ENCODE measurements around the gene MTMR10.

The MTMR10 gene

DNA sequence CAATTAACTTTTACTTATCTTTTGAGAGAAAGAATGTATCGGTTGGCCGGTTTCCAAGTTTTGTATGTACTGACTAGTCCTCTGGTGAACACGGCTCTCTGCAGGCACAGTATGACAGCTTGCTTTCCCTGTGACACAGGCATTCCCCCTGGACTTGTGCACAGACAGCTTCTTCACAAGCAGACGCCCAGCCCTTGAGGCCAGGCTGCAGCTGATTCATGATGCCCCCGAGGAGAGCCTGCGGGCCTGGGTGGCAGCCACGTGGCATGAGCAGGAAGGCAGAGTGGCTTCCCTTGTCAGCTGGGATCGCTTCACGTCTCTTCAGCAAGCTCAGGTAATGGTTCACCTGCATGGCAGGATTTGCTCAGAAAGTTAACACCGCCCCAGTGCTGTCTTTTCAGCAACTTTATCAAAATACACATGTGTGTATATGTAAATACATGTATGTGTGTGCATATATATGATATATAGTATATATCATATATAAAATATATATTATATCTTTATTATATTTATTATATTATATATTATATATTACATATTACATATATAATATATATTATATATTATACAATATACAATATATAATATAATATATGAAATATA is 62.3 kb downstream of the MTMR10 start:
- no peak overlapping the region for H3K27ac Mint-ChIP-seq
- peaks cover 6% of the 10 kb centered on the region for H3K4me1 Mint-ChIP-seq (ENCODE audit: low read depth)
- H3K9me3 Mint-ChIP-seq, result no peaks in the 10 kb centered on the region
- no peaks in the 10 kb centered on the region for H3K27me3 Mint-ChIP-seq (ENCODE audit: low read depth)
- H3K36me3 Mint-ChIP-seq (ENCODE audit: low read depth), result peaks cover 46% of the 10 kb centered on the region
- no peak overlapping the region for H3K4me3 Mint-ChIP-seq
- DNase-seq (ENCODE audit: low spot score), result no peak

DNA sequence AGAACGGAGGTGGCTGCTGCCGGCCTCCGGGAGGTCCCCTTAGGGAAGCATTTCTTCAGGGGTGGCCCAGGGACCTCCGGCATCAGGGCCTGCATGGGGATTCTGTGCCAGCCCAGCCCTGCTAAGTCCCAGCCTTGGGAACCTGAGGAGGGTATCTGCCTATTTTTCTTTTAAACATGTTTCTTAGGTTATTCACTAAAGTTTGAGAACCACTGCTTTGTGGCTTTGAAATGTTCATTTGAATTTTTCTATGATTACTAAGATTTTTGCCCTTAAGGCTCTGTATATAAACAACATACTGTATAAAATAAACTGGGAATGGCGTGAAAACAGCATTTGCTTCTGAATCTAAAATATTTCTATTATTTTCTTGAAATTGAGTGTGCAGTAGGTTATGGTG is 63.4 kb downstream of the MTMR10 start:
- no peaks in the 10 kb centered on the region for H3K9me3 Mint-ChIP-seq
- no peaks in the 10 kb centered on the region for H3K27me3 Mint-ChIP-seq (ENCODE audit: low read depth)
- DNase-seq (ENCODE audit: low spot score), result no peak
- H3K4me1 Mint-ChIP-seq (ENCODE audit: low read depth), result peaks cover 2% of the 10 kb centered on the region
- H3K27ac Mint-ChIP-seq, result no peak overlapping the region
- no peak overlapping the region for H3K4me3 Mint-ChIP-seq
- H3K36me3 Mint-ChIP-seq (ENCODE audit: low read depth), result peaks cover 44% of the 10 kb centered on the region

DNA sequence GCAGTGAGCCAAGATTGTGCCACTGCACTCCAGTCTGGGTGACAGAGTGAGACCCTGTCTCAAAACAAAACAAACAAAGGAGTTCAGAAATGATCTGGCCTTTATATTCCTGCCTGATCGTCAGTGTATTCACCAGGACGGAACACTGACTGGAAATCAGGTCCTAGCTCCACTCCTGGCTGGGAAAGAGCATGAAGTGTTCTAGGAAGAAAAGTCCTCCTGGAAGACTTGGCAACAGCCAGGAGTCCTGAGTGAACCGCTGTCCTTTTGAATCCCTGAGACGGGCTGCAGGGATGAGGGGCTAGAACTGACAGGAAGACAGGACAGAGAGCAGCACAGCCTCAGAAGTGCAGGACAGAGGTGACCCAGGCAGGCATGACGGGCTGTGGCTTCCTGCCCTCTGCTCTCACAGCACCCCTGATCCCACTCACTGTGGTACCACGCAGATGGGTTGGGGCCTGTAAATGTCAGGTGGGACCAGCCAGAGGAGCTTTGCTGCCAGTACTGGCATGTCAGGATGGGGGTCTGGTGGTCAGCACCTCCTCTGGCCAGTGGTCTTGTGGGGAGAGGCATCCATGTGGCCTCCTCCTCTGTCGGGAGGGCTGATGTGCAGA is 64.2 kb downstream of the MTMR10 start:
- Mint-ChIP-seq H3K36me3 (ENCODE audit: low read depth) (peaks cover 43% of the 10 kb centered on the region), H3K4me1 (ENCODE audit: low read depth) (no peaks in the 10 kb centered on the region), H3K27ac (no peak overlapping the region), H3K4me3 (no peak overlapping the region), H3K9me3 (no peaks in the 10 kb centered on the region), H3K27me3 (ENCODE audit: low read depth) (no peaks in the 10 kb centered on the region)
- DNase-seq (ENCODE audit: low spot score), result no peak

DNA sequence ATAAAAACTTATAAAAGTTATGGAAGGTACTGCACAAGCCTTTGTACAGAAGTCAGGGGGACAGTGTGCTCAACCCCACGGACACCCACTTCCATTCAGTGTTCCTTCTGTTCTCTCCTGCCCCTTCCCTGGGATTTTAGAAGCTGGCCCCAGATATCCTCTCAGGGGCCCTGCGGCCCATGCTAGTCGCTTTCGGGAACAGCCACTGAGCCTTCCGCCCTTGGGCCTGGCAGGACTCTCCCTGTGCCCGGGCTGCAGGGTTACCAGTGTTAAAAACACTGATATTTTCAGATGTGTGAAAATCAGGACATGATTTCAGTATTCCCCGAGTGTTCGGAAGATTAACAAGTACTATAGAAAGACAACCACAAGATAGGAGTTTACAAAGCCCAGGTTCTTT is 65.3 kb downstream of the MTMR10 start:
- no peak for DNase-seq (ENCODE audit: low spot score)
- H3K4me3 Mint-ChIP-seq, result no peak overlapping the region
- no peak overlapping the region for H3K27ac Mint-ChIP-seq
- H3K36me3 Mint-ChIP-seq (ENCODE audit: low read depth), result peaks cover 40% of the 10 kb centered on the region
- no peaks in the 10 kb centered on the region for H3K4me1 Mint-ChIP-seq (ENCODE audit: low read depth)
- no peaks in the 10 kb centered on the region for H3K9me3 Mint-ChIP-seq
- no peaks in the 10 kb centered on the region for H3K27me3 Mint-ChIP-seq (ENCODE audit: low read depth)

DNA sequence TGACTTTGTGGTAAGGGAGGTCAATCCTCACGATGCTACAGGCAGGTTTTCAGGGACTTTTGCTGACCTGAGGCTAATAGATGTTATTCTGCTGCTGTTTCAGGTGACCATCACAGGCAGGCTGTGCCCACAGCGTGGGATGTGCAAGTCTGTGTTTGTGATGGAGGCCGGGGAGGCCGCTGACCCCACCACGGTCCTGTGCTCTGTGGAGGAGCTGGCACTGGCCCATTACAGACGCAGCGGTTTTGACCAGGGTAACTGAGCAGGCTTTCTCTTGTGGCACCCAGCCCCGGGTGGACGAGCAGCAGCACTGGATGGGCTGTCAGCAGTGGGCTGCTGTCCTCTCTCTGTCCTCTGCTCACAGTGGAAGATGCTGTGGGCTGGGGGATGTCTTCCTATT is 65.7 kb downstream of the MTMR10 start:
- no peak for DNase-seq (ENCODE audit: low spot score)
- Mint-ChIP-seq H3K27ac (no peak overlapping the region), H3K27me3 (ENCODE audit: low read depth) (no peaks in the 10 kb centered on the region), H3K4me1 (ENCODE audit: low read depth) (no peaks in the 10 kb centered on the region), H3K9me3 (no peaks in the 10 kb centered on the region), H3K4me3 (no peak overlapping the region), H3K36me3 (ENCODE audit: low read depth) (peaks cover 36% of the 10 kb centered on the region)

DNA sequence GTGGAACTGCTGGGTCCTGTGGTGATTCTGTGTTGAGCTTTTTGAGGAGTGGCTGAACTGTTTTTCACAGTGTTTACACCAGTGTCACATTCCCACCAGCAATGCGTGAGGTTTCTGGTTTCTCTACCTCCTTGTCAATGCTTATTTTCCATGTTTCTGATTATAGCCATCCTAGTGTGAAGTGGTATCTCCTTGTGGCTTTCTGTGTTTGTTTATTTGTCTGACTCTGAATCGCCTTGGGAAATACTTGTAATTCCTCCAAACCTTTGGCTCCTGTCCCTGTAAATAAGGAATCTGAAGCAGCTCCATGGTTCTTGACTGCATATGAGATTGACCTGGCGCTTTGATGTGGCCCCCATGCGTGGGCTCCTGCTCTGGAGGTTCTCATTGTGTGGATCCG is 67.1 kb downstream of the MTMR10 start:
- Mint-ChIP-seq H3K27me3 (ENCODE audit: low read depth) (no peaks in the 10 kb centered on the region), H3K9me3 (no peaks in the 10 kb centered on the region), H3K4me1 (ENCODE audit: low read depth) (no peaks in the 10 kb centered on the region), H3K36me3 (ENCODE audit: low read depth) (peaks cover 33% of the 10 kb centered on the region), H3K4me3 (no peak overlapping the region), H3K27ac (no peak overlapping the region)
- DNase-seq (ENCODE audit: low spot score), result no peak

DNA sequence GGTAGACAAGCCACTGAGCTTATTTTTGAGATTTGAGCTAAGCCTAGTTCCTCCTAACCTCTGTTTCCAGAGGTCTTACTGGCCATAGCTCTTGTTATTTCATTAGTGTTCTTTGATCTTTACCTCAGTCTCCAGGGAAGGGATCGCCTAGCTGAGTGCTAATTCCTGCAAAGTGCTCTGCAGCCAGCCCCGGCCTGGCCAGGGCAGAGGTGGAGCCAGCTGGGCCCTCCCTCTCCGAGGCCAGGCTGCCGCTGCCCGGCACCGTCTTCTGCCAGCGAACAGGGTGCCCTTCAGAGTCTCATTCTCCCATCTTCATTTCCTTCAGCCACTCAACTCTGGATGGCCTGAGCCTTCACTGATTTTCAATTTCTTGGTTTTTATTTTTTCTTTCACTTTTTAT is 68.0 kb downstream of the MTMR10 start:
- H3K27ac Mint-ChIP-seq, result no peak overlapping the region
- H3K36me3 Mint-ChIP-seq (ENCODE audit: low read depth), result peaks cover 31% of the 10 kb centered on the region
- H3K27me3 Mint-ChIP-seq (ENCODE audit: low read depth), result no peaks in the 10 kb centered on the region
- no peaks in the 10 kb centered on the region for H3K9me3 Mint-ChIP-seq
- no peak for DNase-seq (ENCODE audit: low spot score)
- no peak overlapping the region for H3K4me3 Mint-ChIP-seq
- H3K4me1 Mint-ChIP-seq (ENCODE audit: low read depth), result no peaks in the 10 kb centered on the region

DNA sequence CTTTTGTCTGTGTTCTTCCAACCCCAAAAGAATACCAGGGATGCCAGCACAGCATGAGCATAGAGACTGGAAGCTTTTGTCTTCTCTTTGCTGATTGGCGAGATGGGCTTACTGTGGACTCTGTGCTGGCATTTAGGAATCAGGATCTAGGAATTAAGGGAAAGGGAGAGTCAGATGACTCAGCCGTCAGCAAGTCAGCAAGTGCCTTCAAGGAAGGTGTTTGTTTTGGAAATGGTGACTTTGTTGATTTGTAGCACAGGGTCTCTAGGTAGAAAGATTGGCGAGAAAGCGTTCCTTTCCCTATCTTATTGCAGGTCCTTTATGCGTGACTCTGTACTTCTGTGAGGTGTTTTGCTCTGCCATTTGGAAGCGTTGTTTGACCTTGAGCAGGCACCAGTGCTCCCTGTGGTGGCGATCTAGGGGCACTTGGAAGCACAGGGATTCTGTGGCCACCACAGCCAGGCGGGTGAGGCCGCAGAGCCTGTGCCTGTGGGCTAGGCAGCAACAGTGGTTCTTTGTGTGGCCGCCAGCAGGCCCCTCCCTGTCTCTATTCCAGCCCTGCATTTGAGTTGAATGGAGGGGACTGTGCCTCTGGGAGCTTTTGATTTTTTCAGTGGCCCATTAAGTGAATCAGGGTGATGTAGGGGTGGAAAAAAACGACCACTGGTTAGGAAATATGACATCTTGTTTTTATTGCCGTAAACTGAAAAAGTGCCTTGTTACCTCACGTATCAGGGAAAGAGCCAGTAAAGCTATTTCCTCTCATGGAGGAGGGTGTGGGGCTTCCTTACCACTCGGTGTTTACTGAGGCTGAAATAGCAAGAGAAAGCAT is 68.7 kb downstream of the MTMR10 start:
- H3K4me3 Mint-ChIP-seq, result no peak overlapping the region
- H3K4me1 Mint-ChIP-seq (ENCODE audit: low read depth), result no peaks in the 10 kb centered on the region
- no peaks in the 10 kb centered on the region for H3K27me3 Mint-ChIP-seq (ENCODE audit: low read depth)
- H3K27ac Mint-ChIP-seq, result no peak overlapping the region
- no peak for DNase-seq (ENCODE audit: low spot score)
- peaks cover 29% of the 10 kb centered on the region for H3K36me3 Mint-ChIP-seq (ENCODE audit: low read depth)
- no peaks in the 10 kb centered on the region for H3K9me3 Mint-ChIP-seq

DNA sequence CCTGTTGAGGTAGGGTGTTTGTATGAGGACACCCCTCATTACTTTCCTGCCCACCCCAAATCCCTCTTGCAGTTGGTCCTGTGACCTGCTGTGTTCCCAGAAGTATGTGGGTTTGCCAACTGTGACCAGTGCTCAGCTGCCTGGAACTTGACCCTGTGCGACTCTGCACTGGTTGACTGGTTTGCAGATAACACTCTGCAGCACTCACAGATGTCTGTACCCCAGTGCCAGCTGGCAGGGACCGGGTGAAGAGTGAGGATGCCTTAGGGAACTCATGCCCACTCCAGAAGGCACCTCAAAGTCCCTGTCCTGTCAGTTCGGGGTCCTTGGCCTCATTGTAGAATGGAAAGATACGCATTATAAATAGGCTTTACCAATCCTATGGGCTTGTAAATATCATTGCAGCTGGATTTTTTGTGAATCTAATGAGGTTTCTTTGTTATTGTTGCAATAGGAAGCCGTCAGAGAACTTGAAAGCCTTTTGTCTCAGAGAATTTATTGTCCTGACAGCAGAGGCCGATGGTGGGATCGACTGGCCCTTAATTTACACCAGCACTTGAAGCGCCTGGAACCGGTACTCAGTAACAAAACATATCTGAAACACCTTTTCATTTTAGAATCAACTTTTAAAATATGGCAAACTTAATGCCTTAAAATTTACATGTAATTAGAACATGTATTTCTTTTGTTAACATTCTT is 69.5 kb downstream of the MTMR10 start:
- Mint-ChIP-seq H3K4me1 (ENCODE audit: low read depth) (peaks cover 1% of the 10 kb centered on the region), H3K27ac (no peak overlapping the region), H3K9me3 (no peaks in the 10 kb centered on the region), H3K27me3 (ENCODE audit: low read depth) (no peaks in the 10 kb centered on the region), H3K4me3 (no peak overlapping the region), H3K36me3 (ENCODE audit: low read depth) (peaks cover 32% of the 10 kb centered on the region)
- DNase-seq (ENCODE audit: low spot score), result no peak

DNA sequence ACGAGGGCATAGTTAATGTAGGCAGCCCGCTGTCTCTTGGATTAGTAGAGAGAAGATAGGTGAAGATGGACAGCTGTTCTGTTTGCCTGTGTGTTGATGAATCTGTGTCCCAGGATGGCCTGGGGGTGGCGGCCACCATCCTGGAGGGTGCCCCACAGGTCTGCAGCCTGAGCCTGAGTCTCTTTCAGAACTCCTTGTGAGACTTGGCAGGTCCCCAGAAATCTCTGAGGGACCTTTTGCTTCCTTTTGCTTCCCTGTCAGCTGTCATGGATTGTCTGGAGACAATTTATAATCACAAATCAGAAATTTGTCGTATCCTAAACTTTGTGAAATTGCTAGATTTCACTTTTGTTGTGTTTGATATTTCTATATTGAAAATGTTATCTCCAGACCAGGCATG is 70.3 kb downstream of the MTMR10 start:
- DNase-seq (ENCODE audit: low spot score), result no peak
- peaks cover 4% of the 10 kb centered on the region for H3K4me1 Mint-ChIP-seq (ENCODE audit: low read depth)
- no peaks in the 10 kb centered on the region for H3K27me3 Mint-ChIP-seq (ENCODE audit: low read depth)
- H3K4me3 Mint-ChIP-seq, result no peak overlapping the region
- no peaks in the 10 kb centered on the region for H3K9me3 Mint-ChIP-seq
- H3K27ac Mint-ChIP-seq, result no peak overlapping the region
- H3K36me3 Mint-ChIP-seq (ENCODE audit: low read depth), result peaks cover 35% of the 10 kb centered on the region

DNA sequence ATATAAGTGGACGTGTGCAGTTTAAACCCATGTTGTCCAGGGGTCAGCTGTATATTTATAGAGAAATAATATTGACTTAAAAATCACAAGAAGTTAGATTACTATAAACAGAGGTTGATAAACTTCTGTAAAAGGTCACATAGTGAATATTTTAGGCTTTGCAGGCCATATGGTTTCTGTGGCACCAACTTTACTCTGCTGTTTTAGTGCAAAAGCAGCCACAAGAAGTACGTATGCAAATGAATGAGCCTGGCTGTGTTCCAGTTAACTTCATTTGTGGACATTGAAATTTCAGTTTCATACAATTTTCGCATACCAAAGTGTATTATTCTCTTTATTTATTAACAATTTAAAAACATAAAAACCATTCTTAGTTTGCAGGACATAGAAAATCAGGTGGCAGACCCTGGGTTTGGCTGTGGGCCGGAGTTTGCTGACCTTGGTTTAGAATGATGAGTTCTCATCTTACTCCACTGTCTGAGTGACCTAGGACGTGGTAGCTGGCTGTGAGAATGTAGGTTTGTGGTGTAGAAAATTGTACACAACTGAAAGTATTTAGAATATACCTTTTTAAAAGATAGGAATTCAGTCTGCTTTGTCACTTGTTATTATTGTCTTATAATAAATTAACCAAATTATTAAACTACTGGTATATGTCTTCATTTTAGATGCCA is 71.4 kb downstream of the MTMR10 start:
- Mint-ChIP-seq H3K36me3 (ENCODE audit: low read depth) (peaks cover 33% of the 10 kb centered on the region), H3K4me3 (no peak overlapping the region), H3K27ac (no peak overlapping the region), H3K4me1 (ENCODE audit: low read depth) (peaks cover 4% of the 10 kb centered on the region), H3K27me3 (ENCODE audit: low read depth) (no peaks in the 10 kb centered on the region), H3K9me3 (no peaks in the 10 kb centered on the region)
- DNase-seq (ENCODE audit: low spot score), result no peak

DNA sequence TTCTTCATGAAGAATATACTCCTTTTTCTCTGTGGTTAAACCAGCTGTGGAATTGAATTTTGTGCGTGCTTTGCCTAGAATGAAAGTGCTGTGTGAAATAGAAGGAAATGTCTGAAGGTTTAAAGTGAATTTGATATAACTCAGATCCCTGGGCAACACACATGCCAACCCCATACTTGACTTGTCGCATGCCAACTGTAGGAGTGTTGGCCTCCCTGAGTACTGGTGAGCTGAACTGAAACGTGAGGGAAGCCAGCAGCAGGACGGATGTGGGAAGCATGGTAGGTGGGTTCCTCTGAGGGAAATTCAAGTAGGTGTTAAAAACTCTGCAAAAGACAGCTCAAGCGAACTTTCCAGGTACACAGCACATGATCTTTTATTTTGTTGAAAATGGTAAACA is 73.1 kb downstream of the MTMR10 start:
- Mint-ChIP-seq H3K27me3 (ENCODE audit: low read depth) (no peaks in the 10 kb centered on the region), H3K9me3 (no peaks in the 10 kb centered on the region), H3K4me3 (no peak overlapping the region), H3K27ac (no peak overlapping the region), H3K36me3 (ENCODE audit: low read depth) (peaks cover 39% of the 10 kb centered on the region), H3K4me1 (ENCODE audit: low read depth) (peaks cover 4% of the 10 kb centered on the region)
- no peak for DNase-seq (ENCODE audit: low spot score)

DNA sequence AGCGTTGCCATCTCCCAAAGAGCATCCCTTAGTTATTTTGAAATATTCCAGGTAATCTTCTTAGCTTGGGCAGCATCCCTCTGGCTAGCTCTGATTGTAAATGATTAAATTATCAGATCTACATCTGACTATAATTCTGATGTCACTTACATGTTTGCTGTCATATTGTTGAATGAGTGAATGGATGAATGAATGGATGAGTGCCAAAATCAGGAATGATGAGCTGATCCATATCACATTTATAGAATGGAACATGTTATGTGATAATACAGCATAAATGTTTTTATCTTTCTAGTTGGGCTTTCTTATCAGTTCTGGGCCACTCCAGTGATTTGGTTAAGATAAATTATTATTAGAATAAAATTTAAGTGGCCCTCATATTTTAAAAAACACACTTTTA is 73.8 kb downstream of the MTMR10 start:
- H3K27ac Mint-ChIP-seq, result no peak overlapping the region
- no peak for DNase-seq (ENCODE audit: low spot score)
- H3K36me3 Mint-ChIP-seq (ENCODE audit: low read depth), result peaks cover 42% of the 10 kb centered on the region
- H3K4me1 Mint-ChIP-seq (ENCODE audit: low read depth), result peaks cover 4% of the 10 kb centered on the region
- no peaks in the 10 kb centered on the region for H3K27me3 Mint-ChIP-seq (ENCODE audit: low read depth)
- H3K9me3 Mint-ChIP-seq, result no peaks in the 10 kb centered on the region
- H3K4me3 Mint-ChIP-seq, result no peak overlapping the region

DNA sequence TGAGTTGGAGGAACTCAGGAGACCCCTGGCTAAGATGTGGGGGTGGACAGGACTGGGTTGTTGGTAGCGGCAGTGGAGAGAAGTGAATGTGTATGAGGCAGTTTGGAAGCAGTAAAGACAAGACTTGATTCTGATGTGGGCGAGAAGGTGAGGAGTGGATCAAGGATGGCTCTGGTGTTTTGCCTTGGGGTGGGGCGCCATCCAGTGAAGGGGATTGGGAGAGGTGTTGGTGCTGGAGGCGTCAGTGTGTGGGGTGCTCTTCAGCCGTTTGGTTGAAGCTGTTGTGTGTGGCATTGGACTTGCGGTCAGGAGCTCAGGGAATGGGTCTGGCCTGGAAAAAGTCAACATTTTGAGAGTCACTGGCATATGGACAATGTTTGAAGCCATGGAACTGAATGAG is 74.4 kb downstream of the MTMR10 start:
- Mint-ChIP-seq H3K4me3 (no peak overlapping the region), H3K27ac (peak overlapping the region; percentile 2), H3K27me3 (ENCODE audit: low read depth) (no peaks in the 10 kb centered on the region), H3K4me1 (ENCODE audit: low read depth) (peaks cover 4% of the 10 kb centered on the region), H3K9me3 (no peaks in the 10 kb centered on the region), H3K36me3 (ENCODE audit: low read depth) (peaks cover 42% of the 10 kb centered on the region)
- DNase-seq (ENCODE audit: low spot score), result no peak

All from T-helper 2 cell treated with Interferon-gamma antibody and Interleukin-4, amounts not matched to agents 5 μg/mL and 100 μg/mL, for 36 hours (primary cell).